GM18858 (cell line): ENCODE data around the gene CORO2A.
"Not testable (repeated sequence)": the region's sequence is repeated elsewhere in the genome, so short reads cannot be mapped to it uniquely, and the experiment has no call there.

Experiments used
- ATAC-seq: cut with Tn5 transposase; IDR thresholded peaks from one replicate; pipeline ENCODE4 v1.9.1; 2021; ENCODE audit not compliant: unreplicated experiment

CORO2A gene

DNA sequence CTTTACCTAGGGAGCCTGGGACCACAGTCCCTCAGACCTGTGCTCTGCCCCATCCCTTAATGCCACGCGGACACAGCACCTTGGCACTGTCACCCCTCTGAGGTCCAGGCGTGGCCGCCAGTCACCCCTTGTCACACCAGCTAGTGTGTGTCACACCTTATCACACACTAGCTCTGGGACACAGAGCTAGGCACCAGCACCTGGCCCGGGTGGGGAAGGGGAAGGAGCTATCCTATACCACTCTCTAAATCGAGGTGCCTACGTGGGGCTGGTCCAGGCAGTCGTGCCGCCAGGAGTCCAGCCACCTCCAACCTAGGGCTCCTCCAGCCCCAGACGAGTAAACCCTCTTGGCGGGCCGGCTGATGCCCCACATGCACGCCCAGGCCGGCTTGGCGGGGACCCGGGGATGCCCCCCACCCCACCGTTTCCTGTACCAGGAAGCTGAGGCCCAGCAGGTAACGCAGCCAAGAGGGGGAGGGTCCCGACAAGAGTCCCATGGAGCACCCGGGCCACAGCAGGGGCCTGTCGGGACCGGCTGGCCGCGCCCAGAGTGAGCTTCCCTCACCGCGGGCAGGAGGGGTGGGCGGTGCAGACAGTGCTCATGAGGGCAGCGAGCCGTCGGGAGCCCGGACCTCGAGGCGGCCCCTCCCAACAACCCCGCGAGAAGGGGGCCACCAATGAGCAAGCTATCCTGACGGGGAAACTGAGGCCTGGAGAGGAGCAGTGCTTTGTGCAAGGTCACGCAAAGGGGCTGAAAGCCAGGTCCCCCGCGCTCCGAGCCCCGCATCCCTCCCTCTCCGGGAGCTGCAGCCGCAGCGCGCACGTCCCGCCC, 550 bp downstream of the CORO2A start:
- ATAC-seq = no peak

- ATAC-seq = no peak
Observed at GRCh38 chr9:98191181-98191608, 1.2 kb downstream of the CORO2A start.

DNA sequence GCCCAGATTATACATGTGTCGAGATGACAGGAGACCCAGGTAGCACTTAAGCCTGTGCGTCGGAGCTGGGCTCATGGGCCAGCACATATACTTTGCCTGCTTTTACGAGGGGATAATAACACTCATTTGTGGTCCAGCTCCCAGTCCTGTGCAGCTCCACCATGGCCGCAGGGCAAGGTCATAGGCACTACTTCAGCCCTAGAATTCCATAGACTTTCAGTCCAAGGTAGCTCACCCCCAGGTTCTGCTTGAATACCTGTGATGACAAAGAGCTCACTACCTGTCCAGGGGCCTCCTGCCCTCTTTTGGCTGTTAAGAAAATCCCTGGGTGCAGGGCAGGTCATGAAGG, 1.7 kb downstream of the CORO2A start:
- no peak for ATAC-seq

GRCh38 chr9:98189412-98189811, 3.0 kb downstream of the CORO2A start:
- ATAC-seq = no peak

GRCh38 chr9:98187926-98188325, 4.5 kb downstream of the CORO2A start:
- ATAC-seq = no peak

- no peak for ATAC-seq
Observed at GRCh38 chr9:98186236-98186635, 6.2 kb downstream of the CORO2A start.

- no peak for ATAC-seq
Observed at GRCh38 chr9:98185611-98186171, 6.7 kb downstream of the CORO2A start.

GRCh38 chr9:98185021-98185567, 7.3 kb downstream of the CORO2A start:
- no peak for ATAC-seq

DNA sequence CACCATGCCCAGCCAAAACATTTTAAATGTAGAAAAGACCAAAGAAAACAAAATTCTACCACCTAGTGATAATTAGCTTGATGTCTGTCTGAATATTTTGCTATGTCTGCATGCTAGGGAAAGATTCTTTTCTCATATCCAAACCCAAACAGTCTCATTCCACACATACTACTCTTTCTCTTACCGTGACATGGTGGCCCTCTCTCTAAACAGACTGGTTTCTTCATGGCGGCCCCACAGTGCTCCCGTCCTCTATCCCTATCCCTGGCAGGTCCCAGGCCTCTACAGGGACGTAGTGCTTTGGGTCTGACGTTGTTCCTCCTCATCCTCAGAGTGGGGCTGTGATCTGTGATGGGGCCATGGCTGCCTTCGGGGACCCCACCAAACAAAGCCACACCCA, 8.1 kb downstream of the CORO2A start:
- no peak for ATAC-seq

DNA sequence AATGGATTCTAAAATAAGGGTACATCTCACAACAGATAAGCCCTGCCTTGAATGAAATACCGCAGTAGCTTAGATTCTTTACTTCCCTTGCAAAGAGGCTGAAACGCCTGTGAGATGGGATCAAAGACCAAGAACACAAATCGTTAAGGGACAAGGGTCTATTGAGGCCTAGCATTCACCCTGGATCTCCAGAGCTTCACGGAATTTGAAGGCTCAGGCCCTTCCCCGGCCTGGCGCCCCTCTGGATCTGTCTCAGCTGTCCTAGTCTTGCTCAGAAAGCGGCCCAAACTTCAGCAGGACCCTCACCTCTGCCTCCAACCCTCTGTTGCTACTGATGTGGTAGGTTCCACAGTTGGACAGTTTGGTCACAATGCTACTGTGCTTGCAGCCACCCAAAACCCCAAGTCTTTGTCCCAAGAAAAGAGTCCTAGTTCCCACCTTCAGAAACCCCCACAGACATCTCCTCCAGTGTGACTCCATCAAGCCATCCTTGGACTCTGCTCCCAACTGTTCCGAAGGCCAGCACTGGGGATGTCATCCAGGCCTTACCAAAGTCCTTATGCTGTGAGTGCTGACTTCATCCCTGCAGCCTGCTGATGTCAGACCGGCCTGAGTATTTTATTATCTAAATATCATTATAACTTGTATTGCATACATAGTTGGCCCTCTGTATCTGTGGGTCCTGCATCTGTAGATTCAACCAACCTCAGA, 9.4 kb downstream of the CORO2A start:
- no peak for ATAC-seq

- no peak for ATAC-seq
Observed at GRCh38 chr9:98182069-98182820, 10.2 kb downstream of the CORO2A start.

DNA sequence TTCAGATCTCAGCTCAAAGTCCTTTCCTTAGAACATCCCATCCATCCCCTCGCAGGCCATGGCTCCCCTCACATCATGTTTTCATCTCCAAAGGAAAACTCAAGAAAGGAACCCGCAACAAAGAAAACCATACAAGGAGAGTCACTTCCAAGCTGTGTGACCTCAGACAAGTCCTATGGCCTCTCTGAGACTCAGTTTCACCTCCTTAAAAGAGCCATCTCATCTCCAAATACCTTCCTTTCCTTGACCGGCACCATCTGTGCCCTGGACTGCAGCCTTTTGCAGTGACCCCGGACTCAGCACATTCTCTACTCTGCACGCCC, 10.7 kb downstream of the CORO2A start:
- ATAC-seq = no peak

- no peak for ATAC-seq
Observed at GRCh38 chr9:98180996-98181395, 11.4 kb downstream of the CORO2A start.

- no peak for ATAC-seq
Observed at GRCh38 chr9:98178874-98179850, 13.3 kb downstream of the CORO2A start.

- no peak for ATAC-seq
Observed at GRCh38 chr9:98176391-98177259, 15.8 kb downstream of the CORO2A start.

DNA sequence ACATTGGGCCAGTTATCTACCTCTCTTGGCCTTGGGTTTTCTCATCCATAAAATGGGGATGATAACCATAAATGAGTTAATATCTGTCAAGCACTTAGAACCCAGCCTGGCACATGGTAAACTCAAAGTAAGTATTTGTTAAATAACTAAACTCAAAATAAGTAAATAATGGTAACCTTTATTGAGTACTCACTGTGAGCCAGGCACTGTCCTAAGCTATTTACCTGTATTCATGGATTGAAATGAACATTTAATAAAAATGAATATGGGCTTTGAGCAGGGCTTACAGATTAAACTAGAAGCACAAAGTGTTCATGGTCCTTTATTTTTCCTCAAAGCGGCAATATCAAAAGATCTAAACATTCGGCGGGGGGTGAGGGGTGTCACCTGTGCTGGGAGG, 16.7 kb downstream of the CORO2A start:
- no peak for ATAC-seq

DNA sequence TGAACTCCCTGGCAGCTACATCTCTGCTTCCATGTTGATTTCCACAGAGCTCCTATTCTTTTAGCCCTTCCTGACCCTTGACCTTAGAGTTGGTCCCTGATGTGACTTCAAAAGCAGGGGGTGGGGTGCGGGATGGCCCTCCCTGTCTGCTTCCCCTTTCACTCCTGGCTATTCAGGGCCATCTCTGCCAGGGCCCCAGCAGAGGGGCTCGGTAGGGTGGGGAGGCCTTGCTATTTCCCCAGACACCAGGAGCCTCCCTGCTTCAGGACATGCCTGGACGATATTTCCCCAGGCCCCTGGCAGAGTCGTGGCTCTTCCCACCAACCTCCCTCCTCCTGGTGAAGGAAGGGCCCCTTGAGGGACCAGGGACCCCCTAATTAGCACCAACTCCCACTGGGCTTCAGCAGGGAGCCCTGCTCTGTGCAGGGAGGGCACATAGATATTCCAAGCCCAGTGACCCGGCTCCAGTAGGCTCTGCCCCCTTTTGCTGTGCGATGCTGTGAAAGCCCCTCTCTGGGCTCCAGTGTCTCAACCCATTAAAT, 17.3 kb downstream of the CORO2A start:
- ATAC-seq = no peak

- ATAC-seq = not testable (repeated sequence)
Observed at GRCh38 chr9:98174502-98174918, 17.9 kb downstream of the CORO2A start.

DNA sequence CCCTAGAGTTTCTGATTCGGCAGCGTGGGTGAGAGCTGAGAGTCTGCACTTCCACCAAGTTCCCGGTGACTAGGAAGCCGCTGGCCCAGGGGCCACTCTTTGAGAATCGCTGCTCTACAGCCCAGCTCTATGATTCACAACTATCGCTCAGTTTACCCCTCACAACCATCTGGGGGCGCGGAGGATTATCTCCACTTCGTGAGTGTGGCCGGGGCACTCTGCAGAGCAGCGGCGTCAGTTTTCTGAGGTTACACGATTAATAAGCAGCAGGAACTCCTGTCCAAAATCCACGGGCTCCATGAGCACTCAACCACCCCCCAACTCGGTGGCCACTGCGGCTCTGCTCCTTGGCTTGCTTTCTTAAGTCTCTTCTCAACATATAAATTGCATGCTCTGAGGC, 19.3 kb downstream of the CORO2A start:
- ATAC-seq = no peak
